ENCODE measurements around the gene CLASP1. TPM values are rescaled to one million over a fixed set of nuclear protein-coding genes. Genes with fewer than 3 reads are reported as not detected.
"Not testable (repeated sequence)": the region's sequence is repeated elsewhere in the genome, so short reads cannot be mapped to it uniquely, and the experiment has no call there.

The CLASP1 gene
- total RNA-seq, 2 donors from 2014 or later, result 86.7 to 138 TPM

- no peak for ATAC-seq (replicated peaks)
- peaks cover 58% of the 10 kb centered on the region for H3K36me3 Mint-ChIP-seq (ENCODE audit: low read depth)
- H3K9me3 Mint-ChIP-seq, result no peaks in the 10 kb centered on the region
- H3K4me3 Mint-ChIP-seq, result no peak overlapping the region
- no peak overlapping the region for H3K27ac Mint-ChIP-seq
- no peaks in the 10 kb centered on the region for H3K27me3 Mint-ChIP-seq
- peaks cover 18% of the 10 kb centered on the region for H3K4me1 Mint-ChIP-seq
Observed at GRCh38 chr2:121472470-121472993, 176.7 kb downstream of the CLASP1 start.

GRCh38 chr2:121471532-121472469 is 177.5 kb downstream of the CLASP1 start:
- Mint-ChIP-seq H3K27me3 (no peaks in the 10 kb centered on the region), H3K4me1 (peaks cover 18% of the 10 kb centered on the region), H3K36me3 (ENCODE audit: low read depth) (peaks cover 66% of the 10 kb centered on the region), H3K27ac (no peak overlapping the region), H3K4me3 (no peak overlapping the region), H3K9me3 (no peaks in the 10 kb centered on the region)
- no peak for ATAC-seq (replicated peaks)

- no peak for ATAC-seq (replicated peaks)
- H3K36me3 Mint-ChIP-seq (ENCODE audit: low read depth), result peaks cover 74% of the 10 kb centered on the region
- H3K27me3 Mint-ChIP-seq, result no peaks in the 10 kb centered on the region
- no peaks in the 10 kb centered on the region for H3K9me3 Mint-ChIP-seq
- peaks cover 16% of the 10 kb centered on the region for H3K4me1 Mint-ChIP-seq
- H3K4me3 Mint-ChIP-seq, result no peak overlapping the region
- no peak overlapping the region for H3K27ac Mint-ChIP-seq
Observed at GRCh38 chr2:121470917-121471316, 178.3 kb downstream of the CLASP1 start.

- peaks cover 12% of the 10 kb centered on the region for H3K4me1 Mint-ChIP-seq
Observed at GRCh38 chr2:121469356-121469755, 179.9 kb downstream of the CLASP1 start.

GRCh38 chr2:121468936-121469335 is 180.3 kb downstream of the CLASP1 start:
- H3K27me3 Mint-ChIP-seq, result no peaks in the 10 kb centered on the region
- H3K9me3 Mint-ChIP-seq, result no peaks in the 10 kb centered on the region
- H3K4me1 Mint-ChIP-seq, result peaks cover 11% of the 10 kb centered on the region
- no peak for ATAC-seq (replicated peaks)
- no peak overlapping the region for H3K27ac Mint-ChIP-seq
- H3K4me3 Mint-ChIP-seq, result no peak overlapping the region
- H3K36me3 Mint-ChIP-seq (ENCODE audit: low read depth), result peaks cover 90% of the 10 kb centered on the region

More at GRCh38 chr2:121469356-121469755, 179.9 kb downstream of the CLASP1 start:
- no peaks in the 10 kb centered on the region for H3K27me3 Mint-ChIP-seq
- H3K36me3 Mint-ChIP-seq (ENCODE audit: low read depth), result peaks cover 87% of the 10 kb centered on the region
- ATAC-seq (replicated peaks), result no peak
- no peak overlapping the region for H3K4me3 Mint-ChIP-seq
- H3K9me3 Mint-ChIP-seq, result no peaks in the 10 kb centered on the region
- H3K27ac Mint-ChIP-seq, result no peak overlapping the region

- no peak for ATAC-seq (replicated peaks)
- Mint-ChIP-seq H3K36me3 (ENCODE audit: low read depth) (peaks cover 99% of the 10 kb centered on the region), H3K4me3 (no peak overlapping the region), H3K4me1 (no peaks in the 10 kb centered on the region), H3K27ac (no peak overlapping the region), H3K9me3 (no peaks in the 10 kb centered on the region), H3K27me3 (no peaks in the 10 kb centered on the region)
Observed at GRCh38 chr2:121459291-121459690, 190.0 kb downstream of the CLASP1 start.

- H3K36me3 Mint-ChIP-seq (ENCODE audit: low read depth), result peaks cover 100% of the 10 kb centered on the region
- H3K4me1 Mint-ChIP-seq, result no peaks in the 10 kb centered on the region
- H3K27ac Mint-ChIP-seq, result no peak overlapping the region
- H3K9me3 Mint-ChIP-seq, result no peaks in the 10 kb centered on the region
- no peak for ATAC-seq (replicated peaks)
- no peaks in the 10 kb centered on the region for H3K27me3 Mint-ChIP-seq
- H3K4me3 Mint-ChIP-seq, result no peak overlapping the region
Observed at GRCh38 chr2:121456325-121456724, 192.9 kb downstream of the CLASP1 start.

GRCh38 chr2:121455446-121455845 is 193.8 kb downstream of the CLASP1 start:
- Mint-ChIP-seq H3K4me1 (no peaks in the 10 kb centered on the region), H3K27me3 (no peaks in the 10 kb centered on the region), H3K9me3 (no peaks in the 10 kb centered on the region), H3K27ac (no peak overlapping the region), H3K36me3 (ENCODE audit: low read depth) (peaks cover 100% of the 10 kb centered on the region), H3K4me3 (no peak overlapping the region)
- ATAC-seq (replicated peaks), result no peak

GRCh38 chr2:121454549-121455090 is 194.6 kb downstream of the CLASP1 start:
- Mint-ChIP-seq H3K9me3 (no peaks in the 10 kb centered on the region), H3K27ac (no peak overlapping the region), H3K27me3 (no peaks in the 10 kb centered on the region), H3K4me3 (no peak overlapping the region), H3K4me1 (no peaks in the 10 kb centered on the region), H3K36me3 (ENCODE audit: low read depth) (peaks cover 100% of the 10 kb centered on the region)
- ATAC-seq (replicated peaks), result no peak

GRCh38 chr2:121451398-121451797 is 197.9 kb downstream of the CLASP1 start:
- no peaks in the 10 kb centered on the region for H3K4me1 Mint-ChIP-seq
- no peaks in the 10 kb centered on the region for H3K9me3 Mint-ChIP-seq
- ATAC-seq (replicated peaks), result no peak
- no peak overlapping the region for H3K4me3 Mint-ChIP-seq
- no peaks in the 10 kb centered on the region for H3K27me3 Mint-ChIP-seq
- no peak overlapping the region for H3K27ac Mint-ChIP-seq
- H3K36me3 Mint-ChIP-seq (ENCODE audit: low read depth), result peaks cover 100% of the 10 kb centered on the region

- H3K27ac Mint-ChIP-seq, result no peak overlapping the region
- no peak overlapping the region for H3K4me3 Mint-ChIP-seq
- H3K4me1 Mint-ChIP-seq, result no peaks in the 10 kb centered on the region
- no peaks in the 10 kb centered on the region for H3K9me3 Mint-ChIP-seq
- peaks cover 100% of the 10 kb centered on the region for H3K36me3 Mint-ChIP-seq (ENCODE audit: low read depth)
- no peak for ATAC-seq (replicated peaks)
- H3K27me3 Mint-ChIP-seq, result no peaks in the 10 kb centered on the region
Observed at GRCh38 chr2:121450301-121450700, 199.0 kb downstream of the CLASP1 start.

GRCh38 chr2:121446647-121447241 is 202.5 kb downstream of the CLASP1 start:
- H3K36me3 Mint-ChIP-seq (ENCODE audit: low read depth), result peaks cover 100% of the 10 kb centered on the region
- H3K27me3 Mint-ChIP-seq, result no peaks in the 10 kb centered on the region
- H3K9me3 Mint-ChIP-seq, result no peaks in the 10 kb centered on the region
- ATAC-seq (replicated peaks), result no peak
- H3K27ac Mint-ChIP-seq, result no peak overlapping the region
- no peaks in the 10 kb centered on the region for H3K4me1 Mint-ChIP-seq
- H3K4me3 Mint-ChIP-seq, result no peak overlapping the region

GRCh38 chr2:121442889-121443288 is 206.4 kb downstream of the CLASP1 start:
- Mint-ChIP-seq H3K4me3 (no peak overlapping the region), H3K27me3 (no peaks in the 10 kb centered on the region), H3K27ac (no peak overlapping the region), H3K36me3 (ENCODE audit: low read depth) (peaks cover 87% of the 10 kb centered on the region), H3K9me3 (no peaks in the 10 kb centered on the region), H3K4me1 (no peaks in the 10 kb centered on the region)
- ATAC-seq (replicated peaks), result no peak

- H3K9me3 Mint-ChIP-seq; H3K4me1 Mint-ChIP-seq; H3K27me3 Mint-ChIP-seq; ATAC-seq (replicated peaks); H3K4me3 Mint-ChIP-seq; H3K27ac Mint-ChIP-seq: not testable (repeated sequence)
- H3K36me3 Mint-ChIP-seq (ENCODE audit: low read depth), result peaks cover 66% of the 10 kb centered on the region
Observed at GRCh38 chr2:121438290-121438689, 211.0 kb downstream of the CLASP1 start.

- no peak overlapping the region for H3K27ac Mint-ChIP-seq
- H3K4me3 Mint-ChIP-seq, result no peak overlapping the region
- ATAC-seq (replicated peaks), result no peak
- no peaks in the 10 kb centered on the region for H3K9me3 Mint-ChIP-seq
- no peaks in the 10 kb centered on the region for H3K4me1 Mint-ChIP-seq
- H3K36me3 Mint-ChIP-seq (ENCODE audit: low read depth), result peaks cover 62% of the 10 kb centered on the region
- no peaks in the 10 kb centered on the region for H3K27me3 Mint-ChIP-seq
Observed at GRCh38 chr2:121436918-121437317, 212.3 kb downstream of the CLASP1 start.

Measured in activated T-helper 17 cell treated with anti-CD3 and anti-CD28 coated beads, Interleukin-2, amount 50 U/mL, for 72 hours (primary cell).